ENCODE measurements around the gene WDR72.
"Not testable (repeated sequence)": the region's sequence is repeated elsewhere in the genome, so short reads cannot be mapped to it uniquely, and the experiment has no call there.

WDR72 gene

GRCh38 chr15:53695365-53695764, 64.1 kb downstream of the WDR72 start:
- DNase-seq = no peak

- no peak for DNase-seq
Measured at GRCh38 chr15:53694476-53694874, 65.0 kb downstream of the WDR72 start.

- no peak for DNase-seq
Measured at GRCh38 chr15:53693729-53694475, 65.6 kb downstream of the WDR72 start.

- not testable (repeated sequence) for DNase-seq
Measured at GRCh38 chr15:53684162-53684561, 75.3 kb downstream of the WDR72 start.

GRCh38 chr15:53681056-53681455, 78.4 kb downstream of the WDR72 start:
- no peak for DNase-seq

GRCh38 chr15:53675832-53676231, 83.6 kb downstream of the WDR72 start:
- no peak for DNase-seq

- no peak for DNase-seq
Measured at GRCh38 chr15:53671545-53671944, 87.9 kb downstream of the WDR72 start.

GRCh38 chr15:53670701-53671100, 88.8 kb downstream of the WDR72 start:
- no peak for DNase-seq

- DNase-seq = no peak
Measured at GRCh38 chr15:53665930-53666329, 93.5 kb downstream of the WDR72 start.

- DNase-seq = no peak
Measured at GRCh38 chr15:53658827-53659555, 100.5 kb downstream of the WDR72 start.

GRCh38 chr15:53658255-53658654, 101.2 kb downstream of the WDR72 start:
- no peak for DNase-seq

- DNase-seq = no peak
Measured at GRCh38 chr15:53648934-53649333, 110.5 kb downstream of the WDR72 start.

GRCh38 chr15:53644660-53645059, 114.8 kb downstream of the WDR72 start:
- DNase-seq = no peak

GRCh38 chr15:53634517-53635106, 124.9 kb downstream of the WDR72 start:
- DNase-seq = no peak

- DNase-seq = no peak
Measured at GRCh38 chr15:53627279-53627678, 132.2 kb downstream of the WDR72 start.

- DNase-seq = no peak
Measured at GRCh38 chr15:53625962-53626845, 133.3 kb downstream of the WDR72 start.

- no peak for DNase-seq
Measured at GRCh38 chr15:53625260-53625659, 134.2 kb downstream of the WDR72 start.

GRCh38 chr15:53618461-53618860, 141.0 kb downstream of the WDR72 start:
- DNase-seq = no peak

- no peak for DNase-seq
Measured at GRCh38 chr15:53611145-53611920, 148.1 kb downstream of the WDR72 start.

GRCh38 chr15:53591041-53591440, 168.4 kb downstream of the WDR72 start:
- DNase-seq = no peak

GRCh38 chr15:53590380-53590779, 169.1 kb downstream of the WDR72 start:
- DNase-seq = no peak

- DNase-seq = no peak
Measured at GRCh38 chr15:53589520-53590057, 169.9 kb downstream of the WDR72 start.

Measured in activated CD8-positive, alpha-beta memory T cell treated with anti-CD3 and anti-CD28 coated beads, Interleukin-2, amount 50 U/mL, for 4 hours (primary cell).